Bronchial epithelial cell (primary cell): ENCODE results near the gene VAX1. TPM values are rescaled to one million over a fixed set of nuclear protein-coding genes. Genes with fewer than 3 reads are reported as not detected.

Experiments used
- DNase-seq: peaks from one replicate; pipeline ENCODE4 v3.0.0-alpha.2; 2010; ENCODE audit warnings: low read depth
- FAIRE-seq: peaks from 2 replicates; lab custom pipeline; 2011; peaks lifted over from hg19 to GRCh38; lab: Jason Lieb, UNC
- H3K27me3 ChIP-seq: 2 replicates; pipeline ENCODE4 v1.5.1; 2011; ENCODE audit warnings: low read length; ENCODE audit not compliant: control insufficient read depth, insufficient read depth
- H3K36me3 ChIP-seq: 2 replicates; pipeline ENCODE4 v1.5.1; 2011; ENCODE audit warnings: low read length; ENCODE audit not compliant: control insufficient read depth, insufficient read depth
- H3K4me3 ChIP-seq: 2 replicates; pipeline ENCODE4 v1.5.1; 2011; ENCODE audit warnings: mild to moderate bottlenecking, low read depth, low read length, control low read depth
- CTCF ChIP-seq: IDR thresholded peaks from 2 replicates; pipeline ENCODE4 v1.5.1; 2011; ENCODE audit warnings: mild to moderate bottlenecking, moderate library complexity, low read length, control low read depth, inconsistent platforms; ENCODE audit not compliant: insufficient read depth, severe bottlenecking
- total RNA-seq: library from RNA; depleted of rRNA; stranded (reverse); fragments of >200 nt; gene quantifications from 2 replicates; pipeline ENCODE4 v1.2.1, GENCODE V29; 2014

The VAX1 gene
- total RNA-seq, 1 donor from 2014 or later: not detected

GRCh38 chr10:117135026-117135372 lies 3.1 kb downstream of the VAX1 start:
- H3K27me3 ChIP-seq: peaks cover 56% of the 10 kb centered on the region

GRCh38 chr10:117134306-117135025 lies 3.6 kb downstream of the VAX1 start:
- peaks cover 55% of the 10 kb centered on the region for H3K27me3 ChIP-seq
- H3K4me3 ChIP-seq: peak overlapping the region; percentile 24
- peak; percentile 13 for DNase-seq
- TF ChIP-seq CTCF: no peak
- H3K36me3 ChIP-seq: no peaks in the 10 kb centered on the region
- no peak for FAIRE-seq

More at GRCh38 chr10:117135026-117135372, 3.1 kb downstream of the VAX1 start:
- DNase-seq (no peak), FAIRE-seq (no peak)
- H3K36me3 ChIP-seq: no peaks in the 10 kb centered on the region
- TF ChIP-seq CTCF: no peak
- no peak overlapping the region for H3K4me3 ChIP-seq

- no peaks in the 10 kb centered on the region for H3K36me3 ChIP-seq
- peaks cover 51% of the 10 kb centered on the region for H3K27me3 ChIP-seq
- no peak for TF ChIP-seq CTCF
- no peak overlapping the region for H3K4me3 ChIP-seq
- DNase-seq: no peak
- no peak for FAIRE-seq
These were observed 4.1 kb downstream of the VAX1 start for GRCh38 chr10:117134056-117134305.

GRCh38 chr10:117133273-117134055 lies 4.6 kb downstream of the VAX1 start:
- Histone ChIP-seq H3K4me3 (no peak overlapping the region), H3K36me3 (no peaks in the 10 kb centered on the region)
- no peak for FAIRE-seq

GRCh38 chr10:117132751-117133231 lies 5.3 kb downstream of the VAX1 start:
- no peak overlapping the region for H3K4me3 ChIP-seq
- H3K36me3 ChIP-seq: no peaks in the 10 kb centered on the region
- DNase-seq: no peak
- FAIRE-seq: no peak
- H3K27me3 ChIP-seq: peaks cover 47% of the 10 kb centered on the region
- no peak for TF ChIP-seq CTCF

More at GRCh38 chr10:117133273-117134055, 4.6 kb downstream of the VAX1 start:
- no peak for DNase-seq
- peaks cover 54% of the 10 kb centered on the region for H3K27me3 ChIP-seq
- no peak for TF ChIP-seq CTCF
